GM19099 (cell line): ENCODE measurements around the gene NR4A3.

Source experiments
- POLR2A ChIP-seq: IDR thresholded peaks from 3 replicates; pipeline ENCODE4 v1.6.1; 2011; ENCODE audit warnings: low read depth; ENCODE audit not compliant: insufficient read length; ENCODE audit errors: extremely low read depth

Gene NR4A3

GRCh38 chr9:99876190-99876589 is 54.5 kb downstream of the NR4A3 start:
- no peak for TF ChIP-seq POLR2A

GRCh38 chr9:99878651-99879050 is 57.0 kb downstream of the NR4A3 start:
- TF ChIP-seq POLR2A = no peak

- no peak for TF ChIP-seq POLR2A
Measured at GRCh38 chr9:99881769-99882168, 60.1 kb downstream of the NR4A3 start.

GRCh38 chr9:99885747-99886146 is 64.1 kb downstream of the NR4A3 start:
- no peak for TF ChIP-seq POLR2A

- TF ChIP-seq POLR2A = no peak
Measured at GRCh38 chr9:99889120-99889519, 67.4 kb downstream of the NR4A3 start.

GRCh38 chr9:99894826-99895225 is 73.1 kb downstream of the NR4A3 start:
- TF ChIP-seq POLR2A = no peak

GRCh38 chr9:99895510-99895909 is 73.8 kb downstream of the NR4A3 start:
- no peak for TF ChIP-seq POLR2A

- no peak for TF ChIP-seq POLR2A
Measured at GRCh38 chr9:99896119-99896518, 74.4 kb downstream of the NR4A3 start.

- TF ChIP-seq POLR2A = no peak
Measured at GRCh38 chr9:99903393-99903792, 81.7 kb downstream of the NR4A3 start.

GRCh38 chr9:99905833-99906402 is 84.2 kb downstream of the NR4A3 start:
- TF ChIP-seq POLR2A = no peak

GRCh38 chr9:99906403-99907207 is 84.9 kb downstream of the NR4A3 start, which contains the start of gene STX17:
TSS of gene STX17 (plus strand) at chr9:99906654. CDS start at chr9:99915240, 8,586 bp downstream.
- TF ChIP-seq POLR2A = peak; percentile 74

GRCh38 chr9:99907208-99907532 is 85.5 kb downstream of the NR4A3 start:
- TF ChIP-seq POLR2A = no peak

GRCh38 chr9:99911600-99911999 is 89.9 kb downstream of the NR4A3 start:
- TF ChIP-seq POLR2A = no peak
